Ramos (cell line): ENCODE results near the gene ACTR3C.
"Not testable (repeated sequence)": the region's sequence is repeated elsewhere in the genome, so short reads cannot be mapped to it uniquely, and the experiment has no call there.

Experiments used
- in situ Hi-C: fragments of 300-500 bp; cut with MboI; formaldehyde crosslinking; loops from one replicate; pipeline ENCODE4 v1.14.3; 2022; ENCODE audit warnings: low sequenced_read_pairs; ENCODE audit not compliant: unreplicated experiment

ACTR3C gene

GRCh38 chr7:150222083-150222972 is 101.0 kb downstream of the ACTR3C start:
- in situ Hi-C loops, result not testable (repeated sequence)

GRCh38 chr7:150220673-150221181 is 102.6 kb downstream of the ACTR3C start:
- in situ Hi-C loops, result not testable (repeated sequence)

DNA sequence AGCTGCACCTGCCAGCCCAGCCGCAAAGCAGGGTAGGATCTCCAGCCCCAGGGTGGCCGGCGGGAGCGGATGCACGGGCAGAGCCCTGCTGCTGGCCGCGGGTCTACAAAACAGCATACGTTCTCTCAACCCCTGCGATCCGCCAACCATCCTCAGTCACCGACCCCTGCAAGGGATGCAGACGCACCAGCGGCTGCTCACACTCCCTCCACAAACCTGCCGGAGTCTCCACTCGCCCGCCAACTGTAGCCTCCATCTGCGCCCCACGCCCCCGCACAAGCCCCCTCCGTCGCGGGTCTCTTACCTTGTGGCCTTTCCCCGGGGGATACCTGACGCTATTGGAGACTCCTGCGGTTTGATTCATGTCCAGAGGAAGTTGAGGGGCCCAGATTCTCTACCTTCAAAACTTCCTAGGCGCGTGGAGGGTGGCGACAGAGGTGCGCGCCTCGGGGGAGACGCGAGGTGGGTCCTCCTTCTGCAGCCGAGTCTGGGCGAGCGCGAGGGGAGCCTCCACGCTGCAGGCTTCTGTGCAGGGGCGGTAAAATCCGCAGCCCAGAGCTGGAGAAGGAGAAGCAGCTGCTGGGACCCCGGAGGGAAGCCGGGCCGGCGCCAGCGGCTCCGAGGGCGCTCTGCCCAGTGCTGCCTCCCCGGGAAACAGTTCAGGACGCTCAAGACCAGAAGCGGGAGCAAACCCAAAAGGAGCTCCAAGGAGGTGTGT is 103.2 kb downstream of the ACTR3C start:
- in situ Hi-C loops, result not testable (repeated sequence)

- in situ Hi-C loops, result not testable (repeated sequence)
These were observed 116.5 kb downstream of the ACTR3C start for GRCh38 chr7:150206848-150207247.

- in situ Hi-C loops, result not testable (repeated sequence)
These were observed 117.5 kb downstream of the ACTR3C start for GRCh38 chr7:150205866-150206265.

- in situ Hi-C loops, result not testable (repeated sequence)
These were observed 118.8 kb downstream of the ACTR3C start for GRCh38 chr7:150204577-150204976.

DNA sequence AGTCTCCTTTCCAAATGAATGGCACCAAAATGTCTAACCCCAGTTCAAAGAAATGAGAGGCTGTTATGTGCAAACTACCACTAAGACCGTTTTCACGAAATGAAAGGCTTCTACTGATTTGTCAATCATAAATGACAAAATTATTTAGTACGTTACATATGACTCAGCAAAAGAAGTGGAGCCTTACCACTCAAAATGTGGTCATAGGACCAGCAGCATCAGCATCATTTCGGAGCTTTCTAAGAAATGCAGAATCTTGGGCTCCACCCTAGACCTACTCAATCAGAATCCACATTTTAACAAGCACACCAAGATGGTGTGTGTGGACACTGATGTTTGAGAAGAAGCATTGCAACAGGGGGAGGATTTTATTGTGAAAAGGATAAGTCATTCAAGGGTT is 120.5 kb downstream of the ACTR3C start:
- in situ Hi-C loops, result not testable (repeated sequence)
